Right lobe of liver (tissue), 5 donors: ENCODE results near the gene RPS6KA2. TPM values are rescaled to one million over a fixed set of nuclear protein-coding genes. Genes with fewer than 3 reads are reported as not detected.

ENCODE experiments used
- microRNA counts: library from miRNA; unstranded; fragments of <30 nt; microRNA quantifications from one replicate; lab custom pipeline; 2016
- microRNA-seq, 2 donors: library from miRNA; unstranded; fragments of <30 nt; microRNA quantifications; one replicate each; pipeline ENCODE4, GENCODE V29; 2019 to 2020
- small RNA-seq, 2 experiments: library from RNA; depleted of rRNA; stranded (forward); fragments of <200 nt; gene quantifications; one replicate each; pipeline ENCODE3, GENCODE V24; 2016
- total RNA-seq, 6 experiments: library from RNA; depleted of rRNA in 2 of 6; stranded (reverse); fragments of >200 nt in 2 of 6; fragmentation: NEBNext Ultra II Directional in 3 of 6; extraction: Animal tissue kit (Norgen Biotek cat#: 25700) in 3 of 6; gene quantifications; one replicate each; pipeline versions ENCODE4 v1.1.0 to v1.2.4, GENCODE V29; 2016 to 2023
- donor health status: DM: no; HTN: no; CAD: no.
- donor health status: DM: no; HTN: no; CAD: no.
- donor health status: DM: no; HTN: yes; CAD: no.
- donor health status: DM: no; HTN: yes; CAD: no.

The RPS6KA2 gene
- total RNA-seq, 6 experiments from 2014 or later = 6.4 to 18.1 (median 11.1) TPM

MicroRNA genes within 50 kb of the gene (microRNA counts, 767-probe panel; counts per million panel counts)
- 237 counts per million for microRNA hsa-miR-1913 (lab: Ali Mortazavi, UCI)

Small RNAs within 50 kb of the gene (microRNA-seq; reads per million reads assigned to microRNA genes)
- 0 to 0.64 reads per million in 2 donors for gene MIR1913

Small RNAs within 50 kb of the gene (small RNA-seq; reads per million reads assigned to genes)
- 0 to 0.65 reads per million in 2 experiments for gene MIR1913

Other genes starting within 250 kb of the RPS6KA2 start
- gene MPC1, start 244.3 kb downstream of the RPS6KA2 start, total RNA-seq = 100 to 1,000 TPM; 102 to 298 (median 180) TPM
- 1 to 10 TPM in 2 of 6 experiments, under 1 TPM in 4; 0.19 to 1.4 (median 0.65) TPM for gene RAMACL, start 40.6 kb downstream of the RPS6KA2 start, total RNA-seq